Measurements from ENCODE around the gene ZFP57.

ZFP57 gene

GRCh38 chr6:29656157-29656556, 24.8 kb downstream of the ZFP57 start:
- Histone ChIP-seq H3K27ac (ENCODE audit: insufficient read depth, low read depth, low read length, poor library complexity, severe bottlenecking) (no peak overlapping the region), H3K27me3 (ENCODE audit: control insufficient read depth, insufficient read depth, low read length, poor library complexity, severe bottlenecking) (no peaks in the 10 kb centered on the region)
- 80 to 84% methylated on average over 2 of the region's 2 CpGs for WGBS, 2 experiments

GRCh38 chr6:29655658-29656057, 25.3 kb downstream of the ZFP57 start:
- Histone ChIP-seq H3K36me3 (ENCODE audit: control insufficient read depth, insufficient read depth, low read length) (no peaks in the 10 kb centered on the region), H3K27me3 (ENCODE audit: control insufficient read depth, insufficient read depth, low read length, poor library complexity, severe bottlenecking) (no peaks in the 10 kb centered on the region)

More at GRCh38 chr6:29656157-29656556, 24.8 kb downstream of the ZFP57 start:
- Histone ChIP-seq H3K4me1 (ENCODE audit: control insufficient read depth, insufficient read depth, low read length) (no peaks in the 10 kb centered on the region), H3K9me3 (ENCODE audit: control insufficient read depth, low read length) (no peaks in the 10 kb centered on the region), H3K4me3 (ENCODE audit: insufficient read depth, low read depth, low read length) (no peak overlapping the region), H3K36me3 (ENCODE audit: control insufficient read depth, insufficient read depth, low read length) (no peaks in the 10 kb centered on the region)

GRCh38 chr6:29653452-29654038, 27.4 kb downstream of the ZFP57 start:
- Histone ChIP-seq H3K9me3 (ENCODE audit: control insufficient read depth, low read length) (no peaks in the 10 kb centered on the region), H3K27me3 (ENCODE audit: control insufficient read depth, insufficient read depth, low read length, poor library complexity, severe bottlenecking) (no peaks in the 10 kb centered on the region), H3K36me3 (ENCODE audit: control insufficient read depth, insufficient read depth, low read length) (no peaks in the 10 kb centered on the region), H3K4me1 (ENCODE audit: control insufficient read depth, insufficient read depth, low read length) (no peaks in the 10 kb centered on the region), H3K27ac (ENCODE audit: insufficient read depth, low read depth, low read length, poor library complexity, severe bottlenecking) (no peak overlapping the region), H3K4me3 (ENCODE audit: insufficient read depth, low read depth, low read length) (no peak overlapping the region)
- 0 to 2% methylated on average over 5 to 6 of the region's 8 CpGs for WGBS, 2 experiments

More at GRCh38 chr6:29655658-29656057, 25.3 kb downstream of the ZFP57 start:
- Histone ChIP-seq H3K4me1 (ENCODE audit: control insufficient read depth, insufficient read depth, low read length) (no peaks in the 10 kb centered on the region), H3K4me3 (ENCODE audit: insufficient read depth, low read depth, low read length) (no peak overlapping the region), H3K27ac (ENCODE audit: insufficient read depth, low read depth, low read length, poor library complexity, severe bottlenecking) (no peak overlapping the region), H3K9me3 (ENCODE audit: control insufficient read depth, low read length) (no peaks in the 10 kb centered on the region)
- 90 to 92% methylated on average over 6 of the region's 6 CpGs for WGBS, 2 experiments

GRCh38 chr6:29652198-29652584, 28.8 kb downstream of the ZFP57 start:
- no peak overlapping the region for H3K27ac ChIP-seq (ENCODE audit: insufficient read depth, low read depth, low read length, poor library complexity, severe bottlenecking)
- H3K4me1 ChIP-seq (ENCODE audit: control insufficient read depth, insufficient read depth, low read length): no peaks in the 10 kb centered on the region
- no peak overlapping the region for H3K4me3 ChIP-seq (ENCODE audit: insufficient read depth, low read depth, low read length)
- H3K27me3 ChIP-seq (ENCODE audit: control insufficient read depth, insufficient read depth, low read length, poor library complexity, severe bottlenecking): no peaks in the 10 kb centered on the region
- H3K36me3 ChIP-seq (ENCODE audit: control insufficient read depth, insufficient read depth, low read length): no peaks in the 10 kb centered on the region
- H3K9me3 ChIP-seq (ENCODE audit: control insufficient read depth, low read length): no peaks in the 10 kb centered on the region
- 81 to 83% methylated on average over 10 of the region's 10 CpGs for WGBS, 2 experiments

GRCh38 chr6:29651413-29652197, 29.3 kb downstream of the ZFP57 start:
- Histone ChIP-seq H3K4me1 (ENCODE audit: control insufficient read depth, insufficient read depth, low read length) (no peaks in the 10 kb centered on the region), H3K27ac (ENCODE audit: insufficient read depth, low read depth, low read length, poor library complexity, severe bottlenecking) (no peak overlapping the region), H3K4me3 (ENCODE audit: insufficient read depth, low read depth, low read length) (no peak overlapping the region), H3K36me3 (ENCODE audit: control insufficient read depth, insufficient read depth, low read length) (no peaks in the 10 kb centered on the region), H3K9me3 (ENCODE audit: control insufficient read depth, low read length) (no peaks in the 10 kb centered on the region), H3K27me3 (ENCODE audit: control insufficient read depth, insufficient read depth, low read length, poor library complexity, severe bottlenecking) (no peaks in the 10 kb centered on the region)
- 78 to 89% methylated on average over 6 to 7 of the region's 8 CpGs for WGBS, 2 experiments

GRCh38 chr6:29649701-29650673, 31.0 kb downstream of the ZFP57 start:
- peak overlapping the region; percentile 83 for H3K27ac ChIP-seq (ENCODE audit: insufficient read depth, low read depth, low read length, poor library complexity, severe bottlenecking)
- 14 to 15% methylated on average over 32 to 33 of the region's 33 CpGs for WGBS, 2 experiments
- H3K9me3 ChIP-seq (ENCODE audit: control insufficient read depth, low read length): no peaks in the 10 kb centered on the region
- H3K27me3 ChIP-seq (ENCODE audit: control insufficient read depth, insufficient read depth, low read length, poor library complexity, severe bottlenecking): no peaks in the 10 kb centered on the region
- H3K36me3 ChIP-seq (ENCODE audit: control insufficient read depth, insufficient read depth, low read length): no peaks in the 10 kb centered on the region
- peak overlapping the region; percentile 50 for H3K4me3 ChIP-seq (ENCODE audit: insufficient read depth, low read depth, low read length)
- H3K4me1 ChIP-seq (ENCODE audit: control insufficient read depth, insufficient read depth, low read length): no peaks in the 10 kb centered on the region

GRCh38 chr6:29647927-29648642, 32.9 kb downstream of the ZFP57 start:
- H3K27me3 ChIP-seq (ENCODE audit: control insufficient read depth, insufficient read depth, low read length, poor library complexity, severe bottlenecking): no peaks in the 10 kb centered on the region
- WGBS, 2 experiments: 88 to 89% methylated on average over 23 of the region's 23 CpGs
- H3K4me3 ChIP-seq (ENCODE audit: insufficient read depth, low read depth, low read length): no peak overlapping the region
- H3K9me3 ChIP-seq (ENCODE audit: control insufficient read depth, low read length): no peaks in the 10 kb centered on the region
- no peak overlapping the region for H3K27ac ChIP-seq (ENCODE audit: insufficient read depth, low read depth, low read length, poor library complexity, severe bottlenecking)
- H3K36me3 ChIP-seq (ENCODE audit: control insufficient read depth, insufficient read depth, low read length): no peaks in the 10 kb centered on the region
- H3K4me1 ChIP-seq (ENCODE audit: control insufficient read depth, insufficient read depth, low read length): no peaks in the 10 kb centered on the region

GRCh38 chr6:29641430-29642148, 39.4 kb downstream of the ZFP57 start:
- H3K9me3 ChIP-seq (ENCODE audit: control insufficient read depth, low read length): no peaks in the 10 kb centered on the region
- H3K4me3 ChIP-seq (ENCODE audit: insufficient read depth, low read depth, low read length): no peak overlapping the region
- H3K27me3 ChIP-seq (ENCODE audit: control insufficient read depth, insufficient read depth, low read length, poor library complexity, severe bottlenecking): no peaks in the 10 kb centered on the region
- WGBS, 2 experiments: 50 to 52% methylated on average over 3 of the region's 3 CpGs
- H3K27ac ChIP-seq (ENCODE audit: insufficient read depth, low read depth, low read length, poor library complexity, severe bottlenecking): no peak overlapping the region
- no peaks in the 10 kb centered on the region for H3K36me3 ChIP-seq (ENCODE audit: control insufficient read depth, insufficient read depth, low read length)
- no peaks in the 10 kb centered on the region for H3K4me1 ChIP-seq (ENCODE audit: control insufficient read depth, insufficient read depth, low read length)

- Histone ChIP-seq H3K27me3 (ENCODE audit: control insufficient read depth, insufficient read depth, low read length, poor library complexity, severe bottlenecking) (peaks cover under 1% of the 10 kb centered on the region), H3K4me3 (ENCODE audit: insufficient read depth, low read depth, low read length) (no peak overlapping the region), H3K36me3 (ENCODE audit: control insufficient read depth, insufficient read depth, low read length) (no peaks in the 10 kb centered on the region), H3K9me3 (ENCODE audit: control insufficient read depth, low read length) (no peaks in the 10 kb centered on the region), H3K27ac (ENCODE audit: insufficient read depth, low read depth, low read length, poor library complexity, severe bottlenecking) (no peak overlapping the region), H3K4me1 (ENCODE audit: control insufficient read depth, insufficient read depth, low read length) (no peaks in the 10 kb centered on the region)
- 92 to 95% methylated on average over 8 to 9 of the region's 9 CpGs for WGBS, 2 experiments
These were observed 43.7 kb downstream of the ZFP57 start for GRCh38 chr6:29637247-29637646.

Measured in ectodermal cell (in vitro differentiated cells).